ENCODE results near the gene ZNF610. TPM values are rescaled to one million over a fixed set of nuclear protein-coding genes. Genes with fewer than 3 reads are reported as not detected.
"Not testable (repeated sequence)": the region's sequence is repeated elsewhere in the genome, so short reads cannot be mapped to it uniquely, and the experiment has no call there.

Gene ZNF610
- polyA plus RNA-seq, 1 experiment = 1.4 TPM

DNA sequence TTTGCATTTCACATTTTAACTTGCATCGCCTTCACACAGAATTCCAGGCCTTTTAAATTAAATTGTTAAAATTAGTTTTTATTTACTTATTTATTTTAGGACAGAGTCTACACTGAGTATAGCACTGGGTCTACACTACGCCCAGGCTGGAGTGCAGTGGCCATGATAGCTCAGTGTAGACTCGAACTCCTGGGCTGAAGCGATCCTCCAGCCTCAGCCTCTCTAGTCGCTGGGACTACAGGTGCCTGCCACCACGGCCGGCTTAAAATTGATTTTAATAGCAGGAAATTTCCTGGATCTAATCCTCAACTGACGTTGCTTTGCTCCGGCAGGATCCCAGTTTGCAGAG lies 301 bp upstream of the ZNF610 start:
- POLR2A ChIA-PET = no interaction called here
- Histone ChIP-seq H3K27me3 (ENCODE audit: control insufficient read depth, insufficient read depth, low read length) (no peaks in the 10 kb centered on the region), H3K4me3 (ENCODE audit: low read depth, low read length) (peak overlapping the region; percentile 73), H3K36me3 (ENCODE audit: control insufficient read depth, insufficient read depth, low read length) (no peaks in the 10 kb centered on the region)
- DNase-seq (ENCODE audit: low read depth) = no peak
- TF ChIP-seq, protein P1, sequence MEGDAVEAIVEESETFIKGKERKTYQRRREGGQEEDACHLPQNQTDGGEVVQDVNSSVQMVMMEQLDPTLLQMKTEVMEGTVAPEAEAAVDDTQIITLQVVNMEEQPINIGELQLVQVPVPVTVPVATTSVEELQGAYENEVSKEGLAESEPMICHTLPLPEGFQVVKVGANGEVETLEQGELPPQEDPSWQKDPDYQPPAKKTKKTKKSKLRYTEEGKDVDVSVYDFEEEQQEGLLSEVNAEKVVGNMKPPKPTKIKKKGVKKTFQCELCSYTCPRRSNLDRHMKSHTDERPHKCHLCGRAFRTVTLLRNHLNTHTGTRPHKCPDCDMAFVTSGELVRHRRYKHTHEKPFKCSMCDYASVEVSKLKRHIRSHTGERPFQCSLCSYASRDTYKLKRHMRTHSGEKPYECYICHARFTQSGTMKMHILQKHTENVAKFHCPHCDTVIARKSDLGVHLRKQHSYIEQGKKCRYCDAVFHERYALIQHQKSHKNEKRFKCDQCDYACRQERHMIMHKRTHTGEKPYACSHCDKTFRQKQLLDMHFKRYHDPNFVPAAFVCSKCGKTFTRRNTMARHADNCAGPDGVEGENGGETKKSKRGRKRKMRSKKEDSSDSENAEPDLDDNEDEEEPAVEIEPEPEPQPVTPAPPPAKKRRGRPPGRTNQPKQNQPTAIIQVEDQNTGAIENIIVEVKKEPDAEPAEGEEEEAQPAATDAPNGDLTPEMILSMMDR (IDR thresholded peaks at IDR 0.05; ENCODE audit: insufficient read depth, low read depth, low read length) = no peak
- CTCF ChIA-PET = no interaction called here

DNA sequence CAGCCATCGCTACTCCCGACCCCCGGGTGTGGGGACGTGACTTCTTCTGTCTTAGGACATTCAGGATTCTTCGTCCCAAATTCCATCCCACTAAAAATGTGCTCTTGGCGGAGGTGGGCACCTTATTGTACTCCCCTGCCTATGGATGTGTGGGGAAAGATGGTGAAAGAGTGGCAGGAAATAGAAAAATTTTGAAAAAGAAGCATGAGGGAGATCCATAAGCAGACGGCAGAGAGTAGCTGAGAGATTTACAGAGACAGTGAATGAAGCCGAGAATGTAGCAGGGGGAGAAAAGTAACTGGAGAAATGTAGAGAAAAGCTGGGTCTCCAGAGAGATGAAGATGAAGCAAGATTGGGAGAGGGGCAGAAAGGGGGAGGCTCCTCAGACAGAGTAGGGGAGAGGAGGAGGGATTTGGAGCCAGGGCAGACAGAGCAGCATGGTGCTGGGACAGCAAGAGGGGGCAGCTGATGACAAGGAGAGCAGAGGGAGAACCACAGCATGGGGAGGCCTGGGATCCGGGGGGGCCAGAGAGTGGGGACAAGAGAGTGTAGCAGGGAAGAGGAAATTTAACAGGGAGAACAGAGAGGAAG lies 843 bp downstream of the ZNF610 start:
- no peak for DNase-seq (ENCODE audit: low read depth)
- Histone ChIP-seq H3K4me3 (ENCODE audit: low read depth, low read length) (peak overlapping the region; percentile 73), H3K27me3 (ENCODE audit: control insufficient read depth, insufficient read depth, low read length) (no peaks in the 10 kb centered on the region), H3K36me3 (ENCODE audit: control insufficient read depth, insufficient read depth, low read length) (no peaks in the 10 kb centered on the region)
- TF ChIP-seq, protein P1 (IDR thresholded peaks at IDR 0.05; ENCODE audit: insufficient read depth, low read depth, low read length) = no peak
- ChIA-PET POLR2A (no interaction called here), CTCF (interaction anchor here (0.6 to 1.0 kb wide), 2 partner anchors 13 to 153 kb away, joined by 3 read pairs; no protein-coding TSS in a partner anchor)

DNA sequence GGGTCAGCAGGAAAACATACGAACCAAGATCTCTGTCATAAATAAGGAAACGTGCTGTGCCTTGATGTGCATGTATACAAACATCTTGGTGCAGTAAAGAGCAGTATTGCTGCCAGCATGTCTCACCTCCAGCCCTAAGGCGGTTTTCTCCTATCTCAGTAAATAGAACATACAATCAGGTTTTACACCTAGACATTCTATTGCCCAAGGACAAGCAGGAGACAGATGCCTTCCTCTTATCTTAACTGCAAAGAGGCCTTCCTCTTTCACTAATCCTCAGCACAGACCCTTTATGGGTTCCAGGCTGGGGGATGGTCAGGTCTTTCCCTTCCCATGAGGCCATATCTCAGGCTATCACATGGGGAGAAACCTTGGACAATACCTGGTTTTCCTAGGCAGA lies 3.0 kb downstream of the ZNF610 start:
- H3K36me3 ChIP-seq (ENCODE audit: control insufficient read depth, insufficient read depth, low read length); DNase-seq (ENCODE audit: low read depth); CTCF ChIA-PET; H3K27me3 ChIP-seq (ENCODE audit: control insufficient read depth, insufficient read depth, low read length); H3K4me3 ChIP-seq (ENCODE audit: low read depth, low read length); POLR2A ChIA-PET: not testable (repeated sequence)

DNA sequence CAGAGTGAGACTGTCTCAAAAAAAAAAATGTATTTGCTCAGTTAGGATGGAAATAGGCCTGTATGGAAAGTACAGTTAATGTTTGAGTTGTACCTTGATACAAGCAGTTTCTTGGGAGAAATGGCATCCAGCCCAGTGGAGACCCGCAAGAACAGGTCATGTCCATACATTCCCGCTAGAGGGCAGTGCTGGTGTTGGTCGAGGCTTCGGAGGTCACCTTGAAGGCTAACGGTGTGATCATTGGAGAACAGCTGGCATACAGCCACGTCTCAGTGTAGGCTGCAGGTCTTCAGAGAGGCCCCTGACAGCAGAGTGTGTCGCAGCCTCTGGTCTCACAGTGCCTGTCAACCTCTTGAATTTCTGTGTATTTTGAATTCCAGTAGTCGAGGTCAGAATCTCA lies 7.5 kb downstream of the ZNF610 start:
- Histone ChIP-seq H3K27me3 (ENCODE audit: control insufficient read depth, insufficient read depth, low read length) (no peaks in the 10 kb centered on the region), H3K36me3 (ENCODE audit: control insufficient read depth, insufficient read depth, low read length) (no peaks in the 10 kb centered on the region), H3K4me3 (ENCODE audit: low read depth, low read length) (no peak overlapping the region)
- ChIA-PET POLR2A (no interaction called here), CTCF (interaction anchor here (0.7 kb wide), 1 partner anchor 1252 kb away, joined by 3 read pairs; no protein-coding TSS in a partner anchor)
- TF ChIP-seq, protein P1 (IDR thresholded peaks at IDR 0.05; ENCODE audit: insufficient read depth, low read depth, low read length) = peak; percentile 27; the same call in 1 of the 2 replicates
- no peak for DNase-seq (ENCODE audit: low read depth)

DNA sequence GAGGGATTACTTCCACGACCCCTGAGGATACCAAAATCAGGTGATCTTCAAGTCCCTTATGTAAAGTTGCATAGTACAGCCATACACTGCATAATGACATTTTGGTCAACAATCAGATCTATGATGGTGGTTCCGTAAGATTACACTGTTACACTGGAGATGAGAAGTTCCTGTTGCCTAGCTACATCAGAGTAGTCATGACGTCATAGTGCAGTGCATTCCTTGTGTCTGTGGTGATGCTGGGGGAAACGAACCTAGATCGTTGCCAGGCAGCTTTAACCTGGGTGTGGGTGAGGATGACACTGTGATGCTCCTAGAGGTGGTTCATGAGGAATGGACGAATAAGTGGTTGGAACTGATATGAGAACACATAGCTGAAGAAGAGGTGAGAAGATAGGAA lies 9.1 kb downstream of the ZNF610 start:
- no peak for DNase-seq (ENCODE audit: low read depth)
- POLR2A ChIA-PET = interaction anchor here (0.6 kb wide), 1 partner anchor 414 kb away, joined by 4 read pairs; no protein-coding TSS in a partner anchor

More for the DNA sequence above, 9.1 kb downstream of the ZNF610 start:
- no peak overlapping the region for H3K4me3 ChIP-seq (ENCODE audit: low read depth, low read length)
- no peaks in the 10 kb centered on the region for H3K36me3 ChIP-seq (ENCODE audit: control insufficient read depth, insufficient read depth, low read length)
- TF ChIP-seq, protein P1 (IDR thresholded peaks at IDR 0.05; ENCODE audit: insufficient read depth, low read depth, low read length) = no peak
- CTCF ChIA-PET = no interaction called here
- H3K27me3 ChIP-seq (ENCODE audit: control insufficient read depth, insufficient read depth, low read length) = no peaks in the 10 kb centered on the region

Data from BJ (cell line).